GM21737 (cell line): ENCODE results near the gene NRN1L.
"Not testable (repeated sequence)": the region's sequence is repeated elsewhere in the genome, so short reads cannot be mapped to it uniquely, and the experiment has no call there.

Experiments
- ATAC-seq: cut with Tn5 transposase; IDR thresholded peaks from one replicate; pipeline ENCODE4 v1.9.1; 2021; ENCODE audit warnings: mild to moderate bottlenecking, moderate library complexity; ENCODE audit not compliant: unreplicated experiment

Gene NRN1L

GRCh38 chr16:67860589-67861398, 23.9 kb upstream of the NRN1L start:
- ATAC-seq: no peak

GRCh38 chr16:67861877-67862276, 22.8 kb upstream of the NRN1L start:
- ATAC-seq: no peak

- no peak for ATAC-seq
Observed at GRCh38 chr16:67862623-67863583, 21.8 kb upstream of the NRN1L start.

DNA sequence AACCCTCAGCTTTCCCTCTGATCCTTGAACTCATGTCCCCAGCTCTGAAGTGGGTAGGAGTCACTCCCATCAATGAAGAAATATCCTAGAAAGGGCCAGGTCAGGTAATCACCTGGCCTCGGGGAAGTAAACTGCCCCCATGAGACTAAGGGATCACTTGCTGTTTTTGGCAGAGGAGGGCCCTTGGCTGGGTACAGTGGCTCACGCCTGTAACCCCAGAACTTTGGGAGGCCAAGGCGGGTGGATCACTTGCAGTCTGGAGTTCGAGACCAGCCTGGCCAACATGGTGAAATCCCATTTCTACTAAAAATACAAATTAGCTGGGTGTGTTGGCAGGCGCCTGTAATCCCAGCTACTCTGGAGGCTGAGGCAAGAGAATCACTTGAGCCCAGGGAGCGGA, 20.6 kb upstream of the NRN1L start:
- ATAC-seq: not testable (repeated sequence)

DNA sequence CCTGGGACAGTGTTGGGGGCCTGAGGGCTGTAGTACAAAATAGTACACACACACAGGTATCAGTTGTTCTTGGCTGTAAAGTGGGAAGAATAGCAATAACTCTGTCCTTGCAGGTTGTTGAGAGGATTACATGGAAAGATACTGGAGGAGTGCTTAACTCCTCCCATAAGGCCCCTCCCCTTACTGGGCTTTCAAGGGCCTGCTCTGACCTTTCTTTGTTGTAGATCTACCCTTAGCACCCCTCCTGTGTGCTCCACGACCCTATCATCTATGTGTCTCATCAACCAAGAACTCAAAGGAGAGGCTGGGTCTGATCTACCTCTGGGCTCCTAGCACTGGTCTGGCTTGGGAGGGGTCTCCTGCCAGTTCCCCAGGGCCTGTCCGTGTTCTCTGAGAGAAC, 20.1 kb upstream of the NRN1L start:
- ATAC-seq: no peak

DNA sequence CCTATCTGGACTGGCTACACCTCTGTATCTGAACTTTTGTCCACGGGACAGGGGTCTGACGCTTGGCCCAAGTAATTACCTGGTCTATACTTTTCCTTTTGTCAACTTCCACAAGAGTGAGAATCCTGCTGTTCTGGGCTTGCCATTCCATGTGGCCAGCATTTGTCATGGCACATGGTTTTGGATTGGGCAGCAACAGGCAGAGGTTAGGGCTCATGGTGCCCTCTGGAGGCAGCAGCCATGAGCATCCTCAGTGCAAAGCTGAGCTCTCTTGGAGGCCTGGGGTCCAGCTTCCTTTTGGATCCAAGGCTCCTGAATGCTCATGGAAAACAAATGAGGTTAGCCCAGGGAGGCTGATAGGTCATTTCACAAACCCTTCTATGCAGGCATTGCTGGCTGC, 19.4 kb upstream of the NRN1L start:
- no peak for ATAC-seq

GRCh38 chr16:67868290-67868689, 16.4 kb upstream of the NRN1L start:
- ATAC-seq: no peak

GRCh38 chr16:67869653-67870052, 15.0 kb upstream of the NRN1L start:
- ATAC-seq: no peak

DNA sequence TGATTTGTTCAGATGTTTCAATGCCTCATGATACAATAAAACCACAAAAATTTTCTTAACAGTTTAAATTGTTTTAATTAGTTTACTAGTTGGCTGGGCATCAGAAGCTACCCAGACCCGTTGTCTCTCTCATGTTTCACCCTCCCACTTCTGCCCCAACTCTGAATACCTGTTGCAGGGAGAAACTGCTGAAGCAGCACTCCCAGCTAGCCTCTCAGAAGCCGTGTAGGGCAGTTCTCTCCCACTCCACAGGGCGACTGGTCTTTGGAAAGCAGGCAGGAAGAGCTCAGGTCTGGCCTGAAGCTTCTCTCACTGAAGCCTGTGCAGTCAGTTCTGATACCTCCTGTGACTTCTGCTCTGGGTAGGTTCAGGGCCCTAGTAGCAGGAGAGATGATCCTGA, 13.4 kb upstream of the NRN1L start:
- ATAC-seq: no peak

GRCh38 chr16:67872131-67872630, 12.5 kb upstream of the NRN1L start:
- ATAC-seq: no peak

- peak; percentile 81 for ATAC-seq
Observed at GRCh38 chr16:67872631-67873434, 11.9 kb upstream of the NRN1L start, which contains the start of gene EDC4. Gene EDC4, plus strand, starts transcription at chr16:67873052. Its CDS starts 210 bp downstream, at chr16:67873262.

GRCh38 chr16:67873435-67874370, 11.0 kb upstream of the NRN1L start:
- no peak for ATAC-seq

DNA sequence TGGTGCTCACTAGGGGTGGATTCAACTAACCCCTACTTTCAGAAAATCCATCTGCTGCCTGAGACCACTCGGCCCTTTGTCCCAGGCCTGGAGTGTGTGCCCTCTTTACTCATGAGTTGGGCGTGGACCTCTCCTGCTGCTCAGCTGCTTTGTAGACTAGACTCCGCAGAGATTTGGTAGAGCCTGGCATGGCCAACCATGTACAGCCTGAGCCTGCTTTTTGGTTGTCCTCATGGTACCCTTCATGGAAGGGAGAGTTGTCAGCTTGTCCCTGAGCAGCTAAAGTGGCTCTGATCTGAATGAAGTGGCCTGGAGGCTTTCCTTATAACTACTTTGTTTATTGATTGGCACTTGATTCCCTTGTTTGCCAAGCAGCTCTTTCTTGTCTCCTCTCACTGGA, 10.3 kb upstream of the NRN1L start:
- no peak for ATAC-seq

- no peak for ATAC-seq
Observed at GRCh38 chr16:67877064-67877463, 7.6 kb upstream of the NRN1L start.

GRCh38 chr16:67878232-67878631, 6.5 kb upstream of the NRN1L start:
- no peak for ATAC-seq

- no peak for ATAC-seq
Observed at GRCh38 chr16:67878846-67879245, 5.8 kb upstream of the NRN1L start.

GRCh38 chr16:67879462-67879861, 5.2 kb upstream of the NRN1L start:
- ATAC-seq: no peak

GRCh38 chr16:67879936-67880335, 4.7 kb upstream of the NRN1L start:
- ATAC-seq: no peak

DNA sequence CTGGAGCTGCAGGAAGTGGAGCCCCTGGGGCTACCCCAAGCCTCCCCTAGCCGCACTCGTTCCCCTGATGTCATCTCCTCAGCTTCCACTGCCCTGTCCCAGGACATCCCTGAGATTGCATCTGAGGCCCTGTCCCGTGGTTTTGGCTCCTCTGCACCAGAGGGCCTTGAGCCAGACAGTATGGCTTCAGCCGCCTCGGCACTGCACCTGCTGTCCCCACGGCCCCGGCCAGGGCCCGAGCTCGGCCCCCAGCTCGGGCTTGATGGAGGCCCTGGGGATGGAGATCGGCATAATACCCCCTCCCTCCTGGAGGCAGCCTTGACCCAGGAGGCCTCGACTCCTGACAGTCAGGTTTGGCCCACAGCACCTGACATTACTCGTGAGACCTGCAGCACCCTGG, 4.1 kb upstream of the NRN1L start:
- ATAC-seq: no peak
